ENCODE data around the gene CDK16. TPM values are rescaled to one million over a fixed set of nuclear protein-coding genes. Genes with fewer than 3 reads are reported as not detected.

The CDK16 gene
- total and polyA plus RNA-seq, 2 of the 4 experiments (the other 2 are of a cell fraction) = 85.3 to 106 TPM

DNA sequence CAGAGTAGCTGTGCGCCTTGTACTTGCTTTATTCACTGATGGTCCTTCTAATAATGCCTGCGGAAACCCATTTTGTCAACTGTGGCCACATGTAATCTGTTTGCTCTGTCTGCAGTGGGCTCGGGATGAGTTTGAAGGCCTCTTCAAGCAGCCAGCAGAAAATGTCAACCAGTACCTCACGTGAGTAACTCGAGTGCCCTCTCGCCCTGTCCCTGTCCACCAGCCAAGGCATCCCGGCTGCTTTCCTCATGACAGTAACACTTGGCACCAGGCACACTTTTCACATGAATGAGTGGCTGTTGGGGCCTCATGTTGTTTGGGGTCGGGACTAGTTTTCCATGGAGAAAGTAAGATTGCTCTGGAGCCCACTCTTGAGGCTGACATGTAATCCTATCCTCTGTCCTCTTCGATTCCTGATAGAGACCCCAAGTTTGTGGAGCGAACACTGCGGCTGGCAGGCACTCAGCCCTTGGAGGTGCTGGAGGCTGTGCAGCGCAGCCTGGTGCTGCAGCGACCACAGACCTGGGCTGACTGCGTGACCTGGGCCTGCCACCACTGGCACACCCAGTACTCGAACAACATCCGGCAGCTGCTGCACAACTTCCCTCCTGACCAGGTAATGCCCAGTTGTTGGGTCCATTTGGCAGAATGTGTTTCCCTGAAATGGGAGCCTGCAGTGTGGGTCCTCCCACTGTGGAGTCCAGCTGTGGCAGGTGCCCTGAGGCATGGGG, 8.8 kb upstream of the CDK16 start:
- H2BK20ac ChIP-seq (ENCODE audit: low read depth, low read length) = no peak overlapping the region
- no peaks in the 10 kb centered on the region; the same call in 1 of the 2 replicates for H3K9me1 ChIP-seq (ENCODE audit: insufficient read depth, low read length)
- H3K27ac ChIP-seq (ENCODE audit: insufficient read depth, low read length) = no peak overlapping the region
- ATAC-seq (ENCODE audit: low read depth) (no peak), DNase-seq (no peak)
- H2BK5ac ChIP-seq (ENCODE audit: low read depth, low read length, poor library complexity, severe bottlenecking) = no peak overlapping the region
- H3K36me3 ChIP-seq (ENCODE audit: control insufficient read depth, insufficient read depth, low read length) = peaks cover 79% of the 10 kb centered on the region
- no TSS peak for BruUV-seq (replicated peaks)
- H4K8ac ChIP-seq (ENCODE audit: low read depth in 2 of 2, low read length in 2 of 2) = no peak overlapping the region
- H3K56ac ChIP-seq (ENCODE audit: extremely low read depth, insufficient read depth, low read length) = no peak overlapping the region
- ChIA-PET POLR2A (ENCODE audit: unreplicated experiment) (no interaction called here), CTCF (no interaction called here)
- in situ Hi-C loops (cut with MboI; ENCODE audit: low sequenced_read_pairs) = loop anchor here (25.0 kb wide), 1 partner anchor 428 kb away; the partner anchor contains the start of gene CFP
- no peak overlapping the region for H4K91ac ChIP-seq (ENCODE audit: insufficient read depth, low read depth, low read length)
- no peak overlapping the region for H3K9ac ChIP-seq (ENCODE audit: low read depth, low read length)
- H3K4me1 ChIP-seq (ENCODE audit: control insufficient read depth, insufficient read depth, low read length) = no peaks in the 10 kb centered on the region
- H4K5ac ChIP-seq (ENCODE audit: low read depth, low read length) = no peak overlapping the region
- no peaks in the 10 kb centered on the region for H3K9me3 ChIP-seq (ENCODE audit: control insufficient read depth, insufficient read depth, low read length)
- intact Hi-C loops (cut with micrococcal nuclease) = no loop called here
- no peak overlapping the region for H2AK5ac ChIP-seq (ENCODE audit: low read depth, low read length)
- H3K18ac ChIP-seq (ENCODE audit: low read depth, low read length) = no peak overlapping the region
- no peak overlapping the region for H2BK15ac ChIP-seq (ENCODE audit: low read depth, low read length)
- H3K27me3 ChIP-seq (ENCODE audit: control insufficient read depth, insufficient read depth, low read length) = no peaks in the 10 kb centered on the region; the same call in 1 of the 2 replicates
- H3K14ac ChIP-seq (replicated peaks; ENCODE audit: low read depth, low read length) = no peak overlapping the region
- 97% methylated on average over 12 of the region's 16 CpGs; no CpG with 5 or more reads in 1 of the 2 experiments for WGBS, 2 experiments (ENCODE audit: extremely low coverage in 2 of 2, insufficient read length in 1 of 2)
- H3K4ac ChIP-seq (ENCODE audit: low read depth, low read length) = no peak overlapping the region
- no peak overlapping the region for H3K4me2 ChIP-seq (ENCODE audit: low read depth, low read length)
- H2AFZ ChIP-seq (replicated peaks; ENCODE audit: low read length, poor library complexity) = no peak overlapping the region
- dilution Hi-C loops (cut with HindIII; ENCODE audit: low sequenced_read_pairs, unreplicated experiment) = no loop called here
- peaks cover 5 to 32% of the 10 kb centered on the region in 2 experiments; a peak in 3 of 4 replicates for H3K79me1 ChIP-seq (ENCODE audit: low read depth in 1 of 2, low read length in 2 of 2)
- H4K20me1 ChIP-seq (ENCODE audit: insufficient read depth, low read length) = peaks cover 57% of the 10 kb centered on the region
- H2AK9ac ChIP-seq (replicated peaks; ENCODE audit: low read depth, low read length, poor library complexity) = no peak overlapping the region
- no peak for TF ChIP-seq RCOR1 (IDR thresholded peaks at IDR 0.05; ENCODE audit: insufficient replicate concordance, low read length)
- TF ChIP-seq POLR2A (IDR thresholded peaks at IDR 0.05; ENCODE audit: low read depth, low read length) = no peak
- no peak for TF ChIP-seq BHLHE40 (IDR thresholded peaks at IDR 0.05; ENCODE audit: low read depth, low read length)
- TF ChIP-seq RAD21 (IDR thresholded peaks at IDR 0.05; ENCODE audit: low read length) = no peak
- TF ChIP-seq, protein P1, sequence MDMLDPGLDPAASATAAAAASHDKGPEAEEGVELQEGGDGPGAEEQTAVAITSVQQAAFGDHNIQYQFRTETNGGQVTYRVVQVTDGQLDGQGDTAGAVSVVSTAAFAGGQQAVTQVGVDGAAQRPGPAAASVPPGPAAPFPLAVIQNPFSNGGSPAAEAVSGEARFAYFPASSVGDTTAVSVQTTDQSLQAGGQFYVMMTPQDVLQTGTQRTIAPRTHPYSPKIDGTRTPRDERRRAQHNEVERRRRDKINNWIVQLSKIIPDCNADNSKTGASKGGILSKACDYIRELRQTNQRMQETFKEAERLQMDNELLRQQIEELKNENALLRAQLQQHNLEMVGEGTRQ (IDR thresholded peaks at IDR 0.05; ENCODE audit: low read depth, low read length) = no peak
- TF ChIP-seq MAZ (IDR thresholded peaks at IDR 0.05; ENCODE audit: borderline replicate concordance, low read depth, low read length) = no peak
- TF ChIP-seq CEBPB (IDR thresholded peaks at IDR 0.05; ENCODE audit: low read depth, low read length) = no peak
- TF ChIP-seq MAFK (IDR thresholded peaks at IDR 0.05; ENCODE audit: low read depth, low read length) = no peak
- no peak for TF ChIP-seq MXI1 (IDR thresholded peaks at IDR 0.05; ENCODE audit: borderline replicate concordance, low read depth, low read length)
- TF ChIP-seq SMC3 (IDR thresholded peaks at IDR 0.05; ENCODE audit: low read depth, low read length) = no peak
- TF ChIP-seq FOS (IDR thresholded peaks at IDR 0.05; ENCODE audit: low read depth, low read length) = no peak
- TF ChIP-seq CHD1 (IDR thresholded peaks at IDR 0.05; ENCODE audit: low read depth, low read length) = no peak
- TF ChIP-seq, protein P2, sequence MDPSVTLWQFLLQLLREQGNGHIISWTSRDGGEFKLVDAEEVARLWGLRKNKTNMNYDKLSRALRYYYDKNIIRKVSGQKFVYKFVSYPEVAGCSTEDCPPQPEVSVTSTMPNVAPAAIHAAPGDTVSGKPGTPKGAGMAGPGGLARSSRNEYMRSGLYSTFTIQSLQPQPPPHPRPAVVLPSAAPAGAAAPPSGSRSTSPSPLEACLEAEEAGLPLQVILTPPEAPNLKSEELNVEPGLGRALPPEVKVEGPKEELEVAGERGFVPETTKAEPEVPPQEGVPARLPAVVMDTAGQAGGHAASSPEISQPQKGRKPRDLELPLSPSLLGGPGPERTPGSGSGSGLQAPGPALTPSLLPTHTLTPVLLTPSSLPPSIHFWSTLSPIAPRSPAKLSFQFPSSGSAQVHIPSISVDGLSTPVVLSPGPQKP (IDR thresholded peaks at IDR 0.05; ENCODE audit: borderline replicate concordance, low read depth, low read length) = no peak
- no peak for TF ChIP-seq RFX5 (IDR thresholded peaks at IDR 0.05; ENCODE audit: low read depth, low read length)
- TF ChIP-seq, protein P3, sequence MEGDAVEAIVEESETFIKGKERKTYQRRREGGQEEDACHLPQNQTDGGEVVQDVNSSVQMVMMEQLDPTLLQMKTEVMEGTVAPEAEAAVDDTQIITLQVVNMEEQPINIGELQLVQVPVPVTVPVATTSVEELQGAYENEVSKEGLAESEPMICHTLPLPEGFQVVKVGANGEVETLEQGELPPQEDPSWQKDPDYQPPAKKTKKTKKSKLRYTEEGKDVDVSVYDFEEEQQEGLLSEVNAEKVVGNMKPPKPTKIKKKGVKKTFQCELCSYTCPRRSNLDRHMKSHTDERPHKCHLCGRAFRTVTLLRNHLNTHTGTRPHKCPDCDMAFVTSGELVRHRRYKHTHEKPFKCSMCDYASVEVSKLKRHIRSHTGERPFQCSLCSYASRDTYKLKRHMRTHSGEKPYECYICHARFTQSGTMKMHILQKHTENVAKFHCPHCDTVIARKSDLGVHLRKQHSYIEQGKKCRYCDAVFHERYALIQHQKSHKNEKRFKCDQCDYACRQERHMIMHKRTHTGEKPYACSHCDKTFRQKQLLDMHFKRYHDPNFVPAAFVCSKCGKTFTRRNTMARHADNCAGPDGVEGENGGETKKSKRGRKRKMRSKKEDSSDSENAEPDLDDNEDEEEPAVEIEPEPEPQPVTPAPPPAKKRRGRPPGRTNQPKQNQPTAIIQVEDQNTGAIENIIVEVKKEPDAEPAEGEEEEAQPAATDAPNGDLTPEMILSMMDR (conservative IDR thresholded peaks at IDR 0.05; ENCODE audit: low read depth, low read length) = no peak
- TF ChIP-seq NFE2L2 (IDR thresholded peaks at IDR 0.05; ENCODE audit: low read depth, low read length) = no peak
- no peak overlapping the region for H3K4me3 ChIP-seq (ENCODE audit: insufficient read depth, low read depth, low read length)
- H2BK120ac ChIP-seq (ENCODE audit: low read depth, low read length) = no peak overlapping the region
- no peak overlapping the region for H3K23ac ChIP-seq (ENCODE audit: low read depth, low read length)
